GM12865 (cell line): Measurements from ENCODE around the gene ANO3.

Source experiments
- DNase-seq: peaks from one replicate; pipeline ENCODE4 v3.0.0; 2010; ENCODE audit warnings: low read depth
- H3K4me3 ChIP-seq: 2 replicates; pipeline ENCODE4 v1.5.1; 2011; ENCODE audit warnings: mild to moderate bottlenecking, low read depth, low read length, control low read depth
- CTCF ChIP-seq: IDR thresholded peaks from 2 replicates; pipeline ENCODE4 v1.5.1; 2011; ENCODE audit warnings: low read length, control low read depth, low read depth, inconsistent platforms; ENCODE audit not compliant: insufficient read depth; ENCODE audit errors: missing control alignments

The ANO3 gene

GRCh38 chr11:26597899-26598298 lies 266.0 kb downstream of the ANO3 start:
- DNase-seq, result no peak
- no peak overlapping the region for H3K4me3 ChIP-seq
- TF ChIP-seq CTCF, result no peak

GRCh38 chr11:26599425-26599824 lies 267.5 kb downstream of the ANO3 start:
- H3K4me3 ChIP-seq, result no peak overlapping the region
- no peak for TF ChIP-seq CTCF
- no peak for DNase-seq

GRCh38 chr11:26599876-26600434 lies 268.0 kb downstream of the ANO3 start:
- no peak overlapping the region for H3K4me3 ChIP-seq
- TF ChIP-seq CTCF, result no peak

GRCh38 chr11:26607725-26608506 lies 276.0 kb downstream of the ANO3 start:
- peak overlapping the region; percentile 35 for H3K4me3 ChIP-seq
- peak; percentile 74 for DNase-seq
- TF ChIP-seq CTCF, result no peak

More at GRCh38 chr11:26599876-26600434, 268.0 kb downstream of the ANO3 start:
- no peak for DNase-seq

- peak; percentile 55 for DNase-seq
- peak overlapping the region; percentile 35 for H3K4me3 ChIP-seq
- no peak for TF ChIP-seq CTCF
Observed at GRCh38 chr11:26608507-26609146, 276.7 kb downstream of the ANO3 start.

- no peak for DNase-seq
- TF ChIP-seq CTCF, result no peak
- H3K4me3 ChIP-seq, result no peak overlapping the region
Observed at GRCh38 chr11:26613759-26614158, 281.8 kb downstream of the ANO3 start.
